HG03175 (cell line): ENCODE results near the gene KRTAP10-12.
"Not testable (repeated sequence)": the region's sequence is repeated elsewhere in the genome, so short reads cannot be mapped to it uniquely, and the experiment has no call there.

Experiments
- ATAC-seq: cut with Tn5 transposase; IDR thresholded peaks from one replicate; pipeline ENCODE4 v1.9.1; 2021; ENCODE audit warnings: mild to moderate bottlenecking, moderate library complexity; ENCODE audit not compliant: unreplicated experiment

The KRTAP10-12 gene, protein sequence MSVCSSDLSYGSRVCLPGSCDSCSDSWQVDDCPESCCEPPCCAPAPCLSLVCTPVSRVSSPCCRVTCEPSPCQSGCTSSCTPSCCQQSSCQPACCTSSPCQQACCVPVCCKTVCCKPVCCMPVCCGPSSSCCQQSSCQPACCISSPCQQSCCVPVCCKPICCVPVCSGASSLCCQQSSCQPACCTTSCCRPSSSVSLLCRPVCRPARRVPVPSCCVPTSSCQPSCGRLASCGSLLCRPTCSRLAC

DNA sequence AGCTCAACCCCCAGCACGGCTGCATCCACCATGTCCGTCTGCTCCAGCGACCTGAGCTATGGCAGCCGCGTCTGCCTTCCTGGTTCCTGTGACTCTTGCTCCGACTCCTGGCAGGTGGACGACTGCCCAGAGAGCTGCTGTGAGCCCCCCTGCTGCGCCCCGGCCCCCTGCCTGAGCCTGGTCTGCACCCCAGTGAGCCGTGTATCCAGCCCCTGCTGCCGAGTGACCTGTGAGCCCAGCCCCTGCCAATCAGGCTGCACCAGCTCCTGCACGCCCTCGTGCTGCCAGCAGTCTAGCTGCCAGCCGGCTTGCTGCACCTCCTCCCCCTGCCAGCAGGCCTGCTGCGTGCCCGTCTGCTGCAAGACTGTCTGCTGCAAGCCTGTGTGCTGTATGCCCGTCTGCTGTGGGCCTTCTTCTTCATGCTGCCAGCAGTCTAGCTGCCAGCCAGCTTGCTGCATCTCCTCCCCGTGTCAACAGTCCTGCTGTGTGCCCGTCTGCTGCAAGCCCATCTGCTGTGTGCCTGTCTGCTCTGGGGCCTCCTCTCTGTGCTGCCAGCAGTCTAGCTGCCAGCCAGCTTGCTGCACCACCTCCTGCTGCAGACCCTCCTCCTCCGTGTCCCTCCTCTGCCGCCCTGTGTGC, at the start of gene KRTAP10-12:
Gene KRTAP10-12 (plus strand): TSS at position 1 of the 639 bp plus-strand sequence. CDS start 30 bp downstream, at position 31.
- ATAC-seq: not testable (repeated sequence)

DNA sequence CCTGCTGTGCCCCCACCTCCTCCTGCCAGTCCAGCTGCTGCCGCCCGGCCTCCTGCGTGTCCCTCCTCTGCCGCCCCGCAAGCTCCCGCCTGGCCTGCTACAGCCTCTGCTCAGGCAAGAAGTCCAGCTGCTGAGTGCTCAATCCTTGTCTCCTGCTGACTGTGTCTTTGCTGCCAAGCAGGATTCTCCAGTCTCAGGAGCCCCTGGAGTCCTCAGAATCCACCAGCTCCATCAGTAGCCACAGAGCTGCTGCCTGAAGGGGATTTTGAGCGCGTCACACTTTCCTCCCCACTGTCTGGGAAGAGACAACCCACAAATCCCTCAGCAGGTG, 49.8 kb upstream of the KRTAP10-12 start:
- no peak for ATAC-seq

DNA sequence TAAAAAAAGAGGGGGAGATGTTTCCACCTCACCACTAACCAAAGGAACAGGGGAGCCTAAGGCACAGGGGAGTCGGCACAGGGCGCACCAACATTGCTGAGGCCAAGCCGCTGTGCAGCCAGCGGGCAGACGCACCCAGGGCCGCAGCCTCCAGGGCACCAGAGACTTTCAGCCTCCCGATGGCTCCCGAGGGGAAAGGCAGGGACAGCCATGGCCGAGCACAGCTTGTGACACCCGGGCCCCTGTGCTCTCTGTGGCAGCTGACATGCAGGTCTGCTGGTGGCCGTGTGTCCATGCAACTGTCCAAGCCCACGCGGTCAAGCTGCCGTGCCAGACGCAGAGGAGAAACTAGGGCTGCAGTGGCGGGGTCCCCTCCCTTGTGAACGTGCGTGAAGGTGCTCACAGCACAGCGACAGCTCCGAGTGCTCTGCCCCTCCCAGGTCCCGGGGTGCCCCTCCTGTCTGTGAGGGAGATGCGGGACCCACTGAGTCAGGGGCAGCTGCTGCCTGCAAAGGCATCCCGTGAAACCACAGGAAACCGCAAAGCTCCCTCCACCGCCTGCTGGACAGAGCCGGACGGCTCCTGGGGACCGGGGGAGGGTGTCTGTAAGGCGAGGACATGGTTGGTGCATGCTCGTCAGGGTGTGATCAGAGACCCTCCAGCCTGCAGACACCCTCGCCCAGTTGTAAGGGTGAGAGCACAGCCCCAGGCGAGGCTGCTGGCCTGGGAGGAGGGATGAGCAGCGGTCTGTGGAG, 48.2 kb upstream of the KRTAP10-12 start:
- no peak for ATAC-seq

DNA sequence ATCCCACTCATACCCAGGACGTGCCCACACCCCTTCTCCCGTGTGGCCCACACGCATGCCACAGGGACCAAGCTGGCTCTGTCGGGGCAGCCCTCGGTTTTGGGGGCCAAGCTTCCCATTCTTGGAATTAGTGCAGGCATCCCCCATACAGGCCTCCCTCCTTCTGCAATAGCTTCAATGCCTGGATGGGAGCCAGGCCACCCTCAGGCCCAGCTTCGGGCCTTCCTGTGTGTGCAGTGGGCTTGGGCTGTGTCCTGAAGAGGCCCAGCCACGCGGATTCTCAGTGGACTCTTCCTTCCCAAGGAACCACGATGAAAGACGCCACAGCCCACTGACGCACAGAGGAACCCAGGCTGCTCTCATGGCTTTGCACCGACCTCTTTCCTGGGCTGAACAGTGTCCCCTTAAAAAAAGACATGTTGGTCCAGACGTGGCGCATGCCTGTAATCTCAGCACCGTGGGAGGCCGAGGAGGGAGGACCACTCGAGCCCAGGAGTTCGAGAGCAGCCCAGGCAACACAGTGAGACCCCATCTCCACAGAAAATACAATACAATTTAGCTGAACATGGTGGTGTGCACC, 47.4 kb upstream of the KRTAP10-12 start:
- no peak for ATAC-seq

DNA sequence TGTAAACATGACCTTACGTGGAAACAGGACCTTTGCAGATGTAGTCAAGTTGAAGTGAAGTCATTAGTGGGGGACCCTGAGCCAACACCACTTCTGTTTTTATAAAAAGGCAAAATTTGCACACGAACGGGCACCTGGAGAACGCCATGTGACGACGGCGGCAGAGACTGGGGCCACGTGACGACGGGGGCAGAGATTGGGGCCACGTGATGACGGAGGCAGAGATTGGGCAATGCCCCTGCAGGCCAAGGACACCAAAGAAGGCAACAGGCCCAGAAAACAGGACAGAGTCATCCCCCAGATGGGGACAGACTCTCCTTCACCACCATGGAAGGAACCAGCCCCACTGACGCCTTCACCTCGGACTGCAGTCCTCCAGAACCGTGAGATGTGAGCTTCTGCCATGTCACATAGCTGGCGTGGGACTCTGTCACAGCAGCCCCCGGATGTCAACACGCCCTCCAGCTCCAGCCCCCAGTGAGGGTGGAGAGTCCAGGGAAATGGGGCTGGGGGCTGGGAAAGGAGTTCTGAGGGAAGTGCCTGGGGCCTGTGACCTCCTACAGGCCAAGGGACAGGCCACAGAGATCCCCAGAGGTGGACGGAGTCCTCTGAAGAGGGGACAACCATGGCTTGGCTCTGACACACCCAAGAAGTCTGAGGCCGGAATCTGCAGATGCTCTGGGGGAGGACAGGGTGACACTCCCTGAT, 46.6 kb upstream of the KRTAP10-12 start:
- no peak for ATAC-seq

DNA sequence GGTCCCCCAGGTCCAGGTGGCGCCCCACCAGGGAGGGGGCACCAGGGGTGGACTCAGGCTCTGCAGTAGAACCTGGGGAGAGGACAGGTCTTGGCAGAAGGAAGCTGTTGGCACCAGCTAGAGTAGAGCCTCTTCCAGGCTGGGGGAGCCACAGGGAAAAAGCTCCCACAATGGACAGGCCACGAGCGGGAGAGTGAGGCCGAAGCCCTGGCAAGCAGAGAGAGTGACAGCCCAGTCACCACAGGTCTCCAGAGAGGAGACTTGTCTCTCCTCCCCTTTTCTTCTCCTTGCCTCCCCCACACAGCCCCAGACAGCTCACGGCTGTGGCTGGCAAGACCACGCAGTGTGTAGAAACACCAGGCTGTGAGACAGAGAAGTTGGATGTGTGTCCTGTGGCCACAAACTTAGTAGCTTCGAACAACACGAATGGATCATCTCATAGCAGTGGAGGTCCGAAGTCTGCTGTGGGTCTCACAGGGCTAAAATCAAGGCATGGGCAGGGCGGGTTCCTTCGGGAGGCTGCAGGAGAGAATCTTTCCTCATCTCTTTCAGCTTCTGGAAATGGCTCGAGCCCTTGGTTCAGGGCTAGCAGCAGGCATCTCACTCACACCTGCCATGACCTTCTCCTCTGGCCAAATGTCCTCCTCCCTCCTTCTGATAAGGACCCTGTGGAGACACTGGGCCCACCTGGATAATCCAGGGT, 45.8 kb upstream of the KRTAP10-12 start:
- ATAC-seq: no peak

DNA sequence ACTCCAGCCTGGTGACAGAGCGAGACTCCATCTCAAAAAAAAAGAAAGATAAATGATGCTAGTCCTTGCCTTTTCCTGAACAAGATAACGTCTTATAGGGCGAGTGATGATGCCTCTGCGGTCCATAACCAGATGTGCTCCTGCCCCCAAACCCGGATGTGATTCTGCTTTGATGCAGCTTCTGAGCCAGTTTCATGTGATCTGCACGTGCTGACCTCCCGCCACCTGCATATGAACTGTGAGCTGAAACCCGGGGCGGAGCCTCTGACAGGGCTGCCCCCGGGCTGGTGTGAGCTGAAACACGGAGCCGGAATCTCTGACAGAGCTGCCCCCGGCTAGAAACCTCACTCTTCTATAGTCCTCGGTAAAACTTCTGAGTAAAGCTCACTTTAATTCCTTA, 43.8 kb upstream of the KRTAP10-12 start:
- no peak for ATAC-seq

DNA sequence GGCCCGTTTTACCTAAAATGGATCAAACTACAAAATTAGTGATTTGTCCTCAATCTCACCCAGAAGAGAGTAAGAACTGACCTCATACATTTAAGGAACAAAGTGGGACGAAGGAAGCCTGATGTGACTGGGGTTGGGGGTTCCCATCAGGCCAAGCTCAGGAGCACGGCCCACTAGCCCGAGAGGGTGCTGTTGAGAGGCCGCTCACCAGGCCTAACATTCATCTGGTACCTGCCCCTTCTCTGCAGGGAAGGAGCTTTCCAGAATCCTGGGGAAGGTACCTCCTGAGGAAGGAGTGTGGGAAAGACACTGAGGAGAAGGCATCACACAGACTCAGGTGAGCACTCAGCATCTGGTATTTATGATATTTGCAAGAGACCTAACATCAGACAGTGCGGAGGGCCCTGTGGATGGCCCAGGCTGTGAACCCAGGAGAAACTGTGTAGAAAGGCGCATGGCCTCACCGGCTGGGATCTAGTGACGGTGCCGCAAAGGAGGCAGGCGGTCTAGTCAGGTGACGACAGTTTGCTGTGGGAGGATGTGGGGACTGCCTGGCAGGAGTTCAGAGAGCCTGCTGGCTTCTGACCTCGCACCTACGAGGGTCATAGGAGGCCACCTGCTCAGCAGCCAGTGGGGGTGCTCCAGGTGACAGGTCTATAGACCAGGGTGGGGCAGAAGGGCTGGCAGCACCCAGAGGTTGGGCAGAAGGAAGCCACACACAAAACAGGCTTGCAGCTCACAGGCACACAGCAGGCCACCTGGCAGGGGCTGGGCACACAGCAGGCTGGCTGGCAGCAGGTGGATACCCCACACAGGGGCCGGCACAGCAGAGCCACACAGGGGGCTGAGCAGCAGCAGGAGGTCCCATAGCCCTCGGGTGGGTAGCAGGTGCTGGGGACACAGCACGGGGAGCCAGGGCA, 43.1 kb upstream of the KRTAP10-12 start:
- no peak for ATAC-seq

DNA sequence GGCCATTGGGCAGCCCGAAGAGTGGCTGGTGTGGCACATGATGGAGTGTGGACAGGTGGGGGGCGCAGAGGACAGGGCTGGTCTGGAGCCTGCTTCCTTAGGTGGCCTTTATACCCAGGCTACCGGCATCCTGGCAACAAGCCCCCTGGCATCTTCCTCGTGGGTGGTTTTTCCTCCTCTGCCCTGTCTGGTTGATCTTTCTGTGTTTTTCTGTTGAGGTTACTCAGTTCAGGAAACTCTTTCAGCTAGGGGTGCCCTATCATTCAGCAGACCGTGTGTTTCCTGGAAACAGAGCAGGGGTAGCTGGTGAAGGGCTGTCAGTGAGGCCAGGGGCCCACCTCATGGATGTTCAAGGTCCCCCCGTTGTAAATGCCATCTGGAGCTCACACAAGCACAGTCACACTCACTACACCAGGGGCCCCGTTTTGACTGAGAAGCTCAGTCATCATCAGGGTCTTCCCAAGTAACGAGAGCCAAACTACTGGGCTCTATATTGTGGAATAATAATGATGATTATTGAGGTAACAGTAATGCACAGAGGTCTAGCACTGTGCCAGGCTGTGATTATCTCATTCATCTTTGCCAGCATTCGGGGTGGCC, 42.3 kb upstream of the KRTAP10-12 start, which contains the start of gene KRTAP12-4:
Gene KRTAP12-4 (minus strand): TSS at position 84 of the 600 bp plus-strand sequence. CDS start 45 bp downstream, at position 39.
- ATAC-seq: no peak

DNA sequence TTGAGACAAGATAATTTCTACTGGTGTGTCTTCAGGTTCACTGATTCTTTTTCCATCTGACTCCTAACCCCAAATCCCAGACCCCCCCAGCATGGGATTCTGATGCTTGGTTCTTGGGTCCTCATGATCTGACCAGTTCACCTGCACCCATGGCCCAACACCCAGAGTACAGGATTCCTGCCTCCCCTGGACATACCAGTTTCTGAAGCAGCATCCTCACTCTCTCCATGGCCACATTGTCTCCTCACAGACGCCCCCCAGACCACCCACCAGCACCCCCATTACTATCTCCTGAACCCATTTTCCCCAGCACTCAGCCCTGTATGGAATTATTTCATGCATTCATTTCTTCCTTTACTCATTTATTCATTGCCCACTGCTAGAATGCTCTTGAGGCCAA, 40.1 kb upstream of the KRTAP10-12 start:
- no peak for ATAC-seq

DNA sequence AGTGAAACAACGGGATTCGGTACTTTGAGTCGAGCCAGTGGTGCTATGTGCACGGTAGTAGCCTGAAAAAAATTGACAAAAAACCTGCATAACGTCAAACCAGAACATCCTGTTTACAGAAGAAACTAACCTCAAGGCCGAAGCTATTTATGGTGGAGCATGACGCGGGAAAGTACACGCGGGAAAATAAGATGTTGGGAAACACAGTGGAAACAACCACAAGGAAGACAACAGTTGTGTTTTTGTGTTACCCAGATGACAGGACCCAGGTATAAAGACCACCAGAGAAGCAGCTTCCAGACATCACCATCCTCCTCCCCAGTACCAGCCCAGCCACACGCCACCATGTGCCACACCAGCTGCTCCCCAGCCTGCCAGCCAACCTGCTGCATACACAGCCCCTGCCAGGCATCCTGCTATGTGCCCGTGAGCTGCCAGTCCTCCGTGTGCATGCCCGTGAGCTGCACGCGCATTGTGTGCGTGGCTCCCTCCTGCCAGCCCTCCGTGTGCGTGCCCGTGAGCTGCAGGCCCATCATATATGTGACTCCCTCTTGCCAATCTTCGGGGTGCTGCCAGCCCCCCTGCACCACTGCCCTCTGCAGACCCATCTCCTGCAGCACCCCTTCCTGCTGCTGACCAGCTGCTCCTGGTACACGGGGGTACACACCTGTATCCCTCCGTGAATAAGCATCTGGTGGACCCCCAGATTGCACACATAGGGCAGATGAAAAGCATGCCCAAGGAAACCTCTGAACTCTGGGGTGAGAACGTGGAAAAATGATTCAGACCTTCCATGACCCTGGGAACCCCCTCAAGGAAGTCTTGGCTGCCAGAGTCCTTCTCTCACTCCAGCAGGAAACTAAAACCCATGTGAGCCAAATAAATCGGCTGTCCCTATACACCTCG, 39.1 kb upstream of the KRTAP10-12 start, which contains the start of gene KRTAP12-3:
Gene KRTAP12-3 (plus strand): TSS at position 298 of the 906 bp plus-strand sequence. CDS start 48 bp downstream, at position 346.
- no peak for ATAC-seq

DNA sequence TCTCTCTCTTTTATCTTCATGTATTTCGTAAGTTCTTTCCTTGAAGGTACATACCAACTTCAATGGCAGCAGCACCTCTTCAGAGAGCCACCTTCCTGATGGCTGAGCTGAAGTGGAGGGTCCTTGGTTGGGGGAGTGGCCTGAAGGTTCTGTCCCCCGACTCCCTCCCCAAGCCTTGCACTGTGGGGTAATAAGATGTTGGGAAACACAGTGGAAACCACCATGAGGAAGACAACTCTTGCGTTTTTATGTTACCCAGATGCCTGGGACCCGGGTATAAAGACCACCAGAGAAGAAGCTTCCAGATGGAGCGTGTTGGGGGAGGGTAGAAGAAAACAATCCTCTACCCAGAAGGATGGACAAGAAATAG, 38.4 kb upstream of the KRTAP10-12 start:
- ATAC-seq: no peak

DNA sequence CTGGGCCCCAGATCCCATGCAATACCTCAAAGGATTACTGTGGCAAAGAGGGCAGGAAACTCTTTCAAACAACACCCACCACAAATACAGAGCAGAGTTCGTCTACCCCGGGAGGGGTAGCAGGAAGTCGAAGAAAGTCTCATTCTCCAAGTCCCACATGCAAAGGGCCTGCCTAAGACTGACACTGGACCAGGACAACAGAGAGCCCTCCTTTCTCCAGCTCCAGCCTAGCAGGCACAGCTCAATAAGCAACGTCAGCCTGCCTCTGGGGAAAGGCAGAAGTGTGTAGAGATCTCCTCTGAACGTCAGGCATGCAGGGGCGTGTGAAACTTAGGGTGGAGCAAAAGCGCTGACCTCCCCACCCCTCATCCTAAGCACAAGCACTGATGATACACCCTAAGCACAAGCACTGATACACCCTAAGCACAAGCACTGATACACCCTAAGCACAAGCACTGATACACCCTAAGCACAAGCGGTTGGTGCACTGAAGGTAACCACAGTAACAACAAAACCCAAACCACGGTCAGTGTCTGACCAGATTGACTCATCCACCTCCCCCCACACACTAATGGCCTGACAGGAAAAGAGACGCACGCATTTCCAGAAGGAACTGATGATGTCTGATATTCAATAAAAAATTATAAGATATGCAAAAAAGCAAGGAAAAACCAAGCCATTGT, 37.9 kb upstream of the KRTAP10-12 start:
- no peak for ATAC-seq

DNA sequence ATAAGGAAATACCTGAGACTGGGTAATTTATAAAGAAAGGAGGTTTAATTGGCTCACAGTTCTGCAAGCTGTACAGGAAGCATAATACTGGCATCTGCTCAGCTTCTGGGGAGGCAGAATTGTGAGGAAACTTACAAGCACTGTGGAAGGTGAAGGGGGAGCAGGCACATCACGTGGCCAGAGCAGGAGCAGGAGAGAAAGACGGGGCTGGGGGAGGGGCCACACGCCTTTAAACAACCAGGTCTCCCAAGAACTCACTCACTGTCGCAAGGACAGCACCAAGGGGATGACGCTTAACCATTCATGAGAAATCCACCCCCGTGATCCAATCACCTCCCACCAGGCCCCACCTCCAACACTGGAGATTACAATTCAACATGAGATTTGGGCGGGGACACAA, 35.4 kb upstream of the KRTAP10-12 start:
- ATAC-seq: not testable (repeated sequence)

DNA sequence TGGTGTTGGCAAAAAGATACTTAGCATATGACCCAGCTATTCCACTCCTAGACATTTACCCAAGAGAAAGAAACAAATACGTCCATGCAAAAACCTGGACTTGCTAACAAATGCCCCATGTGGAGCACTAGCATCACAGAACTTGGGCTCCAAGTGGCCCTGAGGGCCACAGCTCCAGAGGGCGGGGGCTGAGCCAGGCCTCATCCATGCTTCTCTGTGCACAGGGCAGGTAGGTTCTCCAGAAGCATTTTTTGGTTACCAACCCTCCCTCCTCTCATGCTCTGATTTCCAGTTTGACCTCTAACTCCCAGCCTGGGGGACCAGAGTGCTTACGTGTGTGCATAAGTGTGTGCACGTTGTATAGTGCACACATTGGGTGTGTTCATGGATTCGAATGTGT, 32.3 kb upstream of the KRTAP10-12 start:
- ATAC-seq: no peak

DNA sequence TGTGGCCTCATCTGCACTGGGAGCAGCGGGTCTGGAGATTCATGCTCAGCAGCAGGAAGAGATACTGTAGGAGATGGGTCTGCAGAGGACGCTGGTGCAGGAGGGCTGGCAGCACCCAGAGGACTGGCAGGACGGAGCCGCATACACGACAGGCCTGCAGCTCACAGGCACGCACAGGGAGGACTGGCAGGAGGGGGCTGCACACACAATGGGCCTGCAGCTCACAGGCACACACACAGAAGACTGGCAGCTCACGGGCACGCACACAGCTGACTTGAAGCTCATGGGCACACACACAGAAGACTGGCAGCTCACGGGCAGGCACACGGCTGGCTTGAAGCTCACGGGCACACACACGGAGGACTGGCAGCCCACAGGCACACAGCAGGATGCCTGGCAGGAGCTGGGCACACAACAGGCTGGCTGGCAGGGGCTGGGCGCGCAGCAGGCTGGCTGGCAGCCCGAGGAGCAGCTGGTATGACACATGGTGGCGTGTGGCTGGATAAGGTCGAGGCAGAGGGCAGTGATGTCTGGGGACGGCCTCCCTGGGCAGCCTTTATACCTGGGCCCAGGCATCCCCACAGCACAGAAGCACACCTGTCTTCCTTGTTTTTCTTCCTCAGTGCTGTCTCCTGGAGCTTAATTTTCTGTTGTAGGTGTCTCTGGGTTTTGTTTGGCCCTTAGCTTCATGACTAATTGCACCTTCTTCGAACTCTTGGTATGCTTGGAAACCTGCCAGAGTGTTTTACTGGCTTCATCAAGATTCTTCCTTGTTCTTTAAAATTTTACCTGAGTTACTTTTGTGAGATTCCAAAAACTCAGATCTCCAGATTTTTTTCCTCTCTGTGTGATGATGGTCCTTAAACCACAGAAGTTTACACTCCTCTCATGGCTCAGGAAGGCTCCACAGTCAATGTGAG, 30.3 kb upstream of the KRTAP10-12 start, which contains the start of gene KRTAP12-2:
Gene KRTAP12-2 (minus strand): TSS at position 527 of the 920 bp plus-strand sequence. CDS start 41 bp downstream, at position 486.
- no peak for ATAC-seq
